ENCODE data around the gene GALR2.

GALR2 gene

DNA sequence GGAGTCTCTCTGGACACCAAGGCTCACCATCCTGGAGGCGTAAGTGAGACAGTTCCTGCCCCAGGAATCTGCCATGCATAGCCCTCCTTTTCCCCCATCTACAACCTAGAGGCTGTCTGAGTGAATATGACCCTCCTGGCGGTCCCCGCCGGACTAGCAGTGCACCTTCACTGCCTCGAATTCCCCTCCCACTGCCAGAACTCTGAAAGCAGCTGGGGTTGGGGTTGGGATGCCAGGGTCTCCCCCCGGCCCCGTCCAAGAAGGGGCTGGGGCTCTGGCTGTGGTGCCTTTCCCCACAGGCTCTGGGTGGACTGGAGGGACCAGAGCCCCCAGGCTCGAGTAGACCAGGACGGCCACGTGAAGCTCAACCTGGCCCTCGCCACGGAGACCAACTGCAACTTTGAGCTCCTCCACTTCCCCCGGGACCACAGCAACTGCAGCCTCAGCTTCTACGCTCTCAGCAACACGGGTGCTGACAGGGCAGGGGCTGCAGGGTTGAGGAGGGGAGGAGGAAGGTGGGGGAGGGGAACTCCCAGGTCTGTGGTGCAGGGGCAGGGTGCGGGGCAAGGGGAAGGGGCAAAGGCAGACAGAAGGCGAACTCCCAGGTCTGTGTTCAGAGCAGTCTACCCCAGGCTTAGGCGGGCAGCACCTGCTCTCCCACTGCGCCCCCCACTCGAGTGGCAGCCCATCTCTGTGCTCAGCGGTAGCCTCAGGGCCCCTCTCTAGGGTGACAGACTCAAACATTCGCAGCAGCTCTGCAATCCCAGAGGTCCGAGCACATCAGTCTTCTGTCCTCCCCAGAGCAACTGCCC lies 5.6 kb downstream of the GALR2 start:
- CTCF ChIA-PET = interaction anchor here (1.0 to 1.9 kb wide), 5 partner anchors 15 to 200 kb away, joined by 3 to 9 read pairs (median 3); no protein-coding TSS in a partner anchor

GRCh38 chr17:76080768-76081287 lies 6.2 kb downstream of the GALR2 start:
- ChIA-PET CTCF (interaction anchor here (0.7 to 1.9 kb wide), 4 partner anchors 16 to 199 kb away, joined by 3 to 9 read pairs (median 4); no protein-coding TSS in a partner anchor), POLR2A (interaction anchor here (1.2 kb wide), 1 partner anchor 13 kb away, joined by 3 read pairs; no protein-coding TSS in a partner anchor)
- TF ChIP-seq, protein P1, sequence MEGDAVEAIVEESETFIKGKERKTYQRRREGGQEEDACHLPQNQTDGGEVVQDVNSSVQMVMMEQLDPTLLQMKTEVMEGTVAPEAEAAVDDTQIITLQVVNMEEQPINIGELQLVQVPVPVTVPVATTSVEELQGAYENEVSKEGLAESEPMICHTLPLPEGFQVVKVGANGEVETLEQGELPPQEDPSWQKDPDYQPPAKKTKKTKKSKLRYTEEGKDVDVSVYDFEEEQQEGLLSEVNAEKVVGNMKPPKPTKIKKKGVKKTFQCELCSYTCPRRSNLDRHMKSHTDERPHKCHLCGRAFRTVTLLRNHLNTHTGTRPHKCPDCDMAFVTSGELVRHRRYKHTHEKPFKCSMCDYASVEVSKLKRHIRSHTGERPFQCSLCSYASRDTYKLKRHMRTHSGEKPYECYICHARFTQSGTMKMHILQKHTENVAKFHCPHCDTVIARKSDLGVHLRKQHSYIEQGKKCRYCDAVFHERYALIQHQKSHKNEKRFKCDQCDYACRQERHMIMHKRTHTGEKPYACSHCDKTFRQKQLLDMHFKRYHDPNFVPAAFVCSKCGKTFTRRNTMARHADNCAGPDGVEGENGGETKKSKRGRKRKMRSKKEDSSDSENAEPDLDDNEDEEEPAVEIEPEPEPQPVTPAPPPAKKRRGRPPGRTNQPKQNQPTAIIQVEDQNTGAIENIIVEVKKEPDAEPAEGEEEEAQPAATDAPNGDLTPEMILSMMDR (IDR thresholded peaks at IDR 0.05; ENCODE audit: control extremely low read depth, extremely low read depth, low read depth, missing control alignments) = no peak
- peak; percentile 13 for DNase-seq (ENCODE audit: extremely low spot score)

More for the DNA sequence above, 5.6 kb downstream of the GALR2 start:
- TF ChIP-seq, protein P1 (IDR thresholded peaks at IDR 0.05; ENCODE audit: control extremely low read depth, extremely low read depth, low read depth, missing control alignments) = no peak
- no peak for DNase-seq (ENCODE audit: extremely low spot score)
- POLR2A ChIA-PET = interaction anchor here (1.2 kb wide), 1 partner anchor 14 kb away, joined by 3 read pairs; no protein-coding TSS in a partner anchor

DNA sequence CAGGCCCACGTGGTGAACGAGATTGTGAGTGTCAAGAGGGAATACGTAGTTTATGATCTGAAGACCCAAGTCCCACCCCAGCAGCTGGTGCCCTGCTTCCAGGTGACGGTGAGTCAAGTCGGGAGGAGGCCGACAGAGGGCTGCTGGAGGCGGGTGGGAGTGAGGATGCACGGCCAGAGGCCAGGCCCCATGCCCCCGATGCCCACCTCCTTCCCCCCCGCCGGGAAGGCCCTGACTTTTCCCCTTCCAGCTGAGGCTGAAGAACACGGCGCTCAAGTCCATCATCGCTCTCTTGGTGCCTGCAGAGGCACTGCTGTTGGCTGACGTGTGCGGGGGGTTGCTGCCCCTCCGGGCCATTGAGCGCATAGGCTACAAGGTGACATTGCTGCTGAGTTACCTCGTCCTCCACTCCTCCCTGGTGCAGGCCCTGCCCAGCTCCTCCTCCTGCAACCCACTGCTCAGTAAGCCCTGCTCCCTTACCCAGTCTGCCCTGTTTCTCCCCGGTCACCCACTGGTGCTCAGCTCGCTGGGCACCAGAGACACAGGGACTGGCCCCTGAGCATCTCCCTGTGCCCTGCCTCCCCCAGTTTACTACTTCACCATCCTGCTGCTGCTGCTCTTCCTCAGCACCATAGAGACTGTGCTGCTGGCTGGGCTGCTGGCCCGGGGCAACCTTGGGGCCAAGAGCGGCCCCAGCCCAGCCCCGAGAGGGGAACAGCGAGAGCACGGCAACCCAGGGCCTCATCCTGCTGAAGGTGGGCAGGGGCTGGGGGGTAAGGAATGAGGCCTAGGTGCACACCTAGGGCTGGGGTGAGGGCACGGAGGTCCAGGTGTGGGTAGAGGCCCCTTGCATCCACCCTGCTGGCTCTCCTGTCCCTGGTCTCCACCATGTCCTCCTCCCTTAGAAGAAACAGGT lies 7.0 kb downstream of the GALR2 start:
- peak; percentile 13 for DNase-seq (ENCODE audit: extremely low spot score)
- ChIA-PET CTCF (interaction anchor here (0.7 to 1.6 kb wide), 2 partner anchors 67 to 197 kb away, joined by 3 to 5 read pairs; no protein-coding TSS in a partner anchor), POLR2A (interaction anchor here (1.2 kb wide), 1 partner anchor 13 kb away, joined by 3 read pairs; no protein-coding TSS in a partner anchor)
- TF ChIP-seq, protein P1 (IDR thresholded peaks at IDR 0.05; ENCODE audit: control extremely low read depth, extremely low read depth, low read depth, missing control alignments) = no peak

GRCh38 chr17:76082326-76083251 lies 8.0 kb downstream of the GALR2 start:
- TF ChIP-seq, protein P1 (IDR thresholded peaks at IDR 0.05; ENCODE audit: control extremely low read depth, extremely low read depth, low read depth, missing control alignments) = no peak
- ChIA-PET CTCF (interaction anchor here (1.3 to 2.1 kb wide), 2 partner anchors 8 to 43 kb away, joined by 3 to 4 read pairs; partner anchors contain the start of gene GALR2), POLR2A (no interaction called here)

DNA sequence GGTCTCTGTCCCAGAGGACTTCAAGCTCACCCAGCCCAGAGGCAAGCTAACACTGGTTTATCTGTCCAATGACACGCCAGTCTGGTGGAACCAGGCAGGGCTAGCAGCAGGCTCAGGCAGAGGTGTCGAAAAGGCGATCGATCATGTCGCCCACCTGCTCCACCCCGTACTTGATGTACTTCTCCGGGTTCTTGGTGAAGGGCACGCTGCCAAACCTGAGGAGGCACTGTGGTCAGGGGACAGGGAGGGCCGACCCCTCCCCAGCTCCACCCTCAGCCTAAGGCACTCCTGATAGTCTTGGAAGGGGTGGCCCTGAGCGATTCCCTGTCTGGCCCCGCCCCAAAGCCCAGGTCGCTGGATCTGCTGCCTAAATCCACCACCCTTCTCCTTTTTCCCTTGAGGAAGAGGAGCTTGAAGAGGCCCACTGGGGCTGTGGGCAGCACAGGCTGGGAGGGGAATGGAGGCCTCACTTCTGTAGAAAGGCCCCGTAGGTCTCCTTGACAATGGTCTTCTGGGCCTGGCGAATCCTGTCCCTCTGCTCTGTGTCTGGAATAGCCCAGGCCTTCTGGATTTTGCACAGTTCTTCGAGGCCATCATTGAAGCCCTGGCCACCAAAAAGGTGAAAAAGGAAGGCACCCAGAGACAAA lies 9.1 kb downstream of the GALR2 start:
- no peak for DNase-seq (ENCODE audit: extremely low spot score)
- TF ChIP-seq, protein P1 (IDR thresholded peaks at IDR 0.05; ENCODE audit: control extremely low read depth, extremely low read depth, low read depth, missing control alignments) = no peak
- ChIA-PET CTCF (interaction anchor here (1.1 to 2.1 kb wide), 3 partner anchors 9 to 195 kb away, joined by 3 to 7 read pairs (median 4); partner anchors contain the start of gene GALR2), POLR2A (no interaction called here)

More at GRCh38 chr17:76082326-76083251, 8.0 kb downstream of the GALR2 start:
- no peak for DNase-seq (ENCODE audit: extremely low spot score)

Measured in GM10248 (cell line).